HEK293 (cell line): ENCODE results near the gene OLFM1.

ENCODE experiments used
- CTCF ChIA-PET: fragments of 350-600 bp; formaldehyde crosslinking; extraction: SDS; loops from one replicate; lab custom pipeline; 2021; ENCODE audit warnings: antibody characterized with exemption; lab: Yijun Ruan, JAX
- POLR2A ChIA-PET: fragments of 300-600 bp; formaldehyde crosslinking; extraction: SDS; loops from one replicate; lab custom pipeline; 2020; ENCODE audit warnings: antibody characterized with exemption, inconsistent platforms; lab: Yijun Ruan, JAX
- H3K27ac ChIP-seq: fragments of 200-500 bp; sonication (Bioruptor generic); 2 replicates; pipeline ENCODE4 v1.5.1; 2014; ENCODE audit warnings: low read depth, low read length, control low read depth, inconsistent platforms; ENCODE audit errors: extremely low read depth
- H3K36me3 ChIP-seq, 2 experiments: fragments of 200-500 bp in 1 of 2; sonication (Bioruptor generic) in 1 of 2; 1 replicate in 1 of 2; 2 replicates in 1 of 2; pipeline ENCODE4 v1.5.1; 2014 to 2017; ENCODE audit warnings: inconsistent platforms in 2 of 2, low read length in 2 of 2; ENCODE audit not compliant: control insufficient read depth in 2 of 2, insufficient read depth in 1 of 2
- H3K4me1 ChIP-seq: fragments of 200-500 bp; sonication (Bioruptor generic); 2 replicates; pipeline ENCODE4 v1.5.1; 2014; ENCODE audit warnings: mild to moderate bottlenecking, low read length, inconsistent platforms; ENCODE audit not compliant: control insufficient read depth, insufficient read depth
- H3K4me3 ChIP-seq: 2 replicates; pipeline ENCODE4 v1.5.1; 2011; ENCODE audit warnings: low read depth, mild to moderate bottlenecking, control low read depth, low read length, moderate library complexity
- H3K9me3 ChIP-seq: fragments of 200-500 bp; sonication (Bioruptor generic); 2 replicates; pipeline ENCODE4 v1.5.1; 2014; ENCODE audit warnings: low read depth, low read length, inconsistent platforms; ENCODE audit not compliant: control insufficient read depth, insufficient read depth
- EGR2 ChIP-seq: fragments of 450-650 bp; formaldehyde crosslinking; IDR thresholded peaks from 2 replicates; pipeline ENCODE4 v1.5.1; 2016; ENCODE audit warnings: low read depth, missing biosample characterization, missing genetic modification characterization
- FEZF1 ChIP-seq: fragments of 450-650 bp; formaldehyde crosslinking; IDR thresholded peaks from 2 replicates; pipeline ENCODE4 v1.5.1; 2016; ENCODE audit warnings: missing biosample characterization, missing genetic modification characterization
- GLI4 ChIP-seq: fragments of 450-650 bp; formaldehyde crosslinking; IDR thresholded peaks from 2 replicates; pipeline ENCODE4 v1.5.1; 2016; ENCODE audit warnings: missing biosample characterization, missing genetic modification characterization
- GLIS1 ChIP-seq: fragments of 450-650 bp; formaldehyde crosslinking; IDR thresholded peaks from 2 replicates; pipeline ENCODE4 v1.5.1; 2016; ENCODE audit warnings: missing biosample characterization, missing genetic modification characterization
- KLF1 ChIP-seq: fragments of 450-650 bp; formaldehyde crosslinking; IDR thresholded peaks from 2 replicates; pipeline ENCODE4 v1.5.1; 2016; ENCODE audit warnings: missing biosample characterization, missing genetic modification characterization
- SCRT1 ChIP-seq: fragments of 450-650 bp; formaldehyde crosslinking; IDR thresholded peaks from 2 replicates; pipeline ENCODE4 v1.5.1; 2016; ENCODE audit warnings: missing biosample characterization, missing genetic modification characterization, borderline replicate concordance
- SP7 ChIP-seq: fragments of 450-650 bp; formaldehyde crosslinking; IDR thresholded peaks from 2 replicates; pipeline ENCODE4 v1.5.1; 2016; ENCODE audit warnings: missing biosample characterization, missing genetic modification characterization
- ZBTB1 ChIP-seq: fragments of 450-650 bp; formaldehyde crosslinking; IDR thresholded peaks from 2 replicates; pipeline ENCODE4 v1.5.1; 2016; ENCODE audit warnings: missing biosample characterization, missing genetic modification characterization
- ZBTB44 ChIP-seq: fragments of 450-650 bp; IDR thresholded peaks from 2 replicates; pipeline ENCODE4 v1.5.1; 2018; ENCODE audit warnings: missing biosample characterization, mild to moderate bottlenecking, missing genetic modification characterization
- ZFHX2 ChIP-seq: fragments of 450-650 bp; formaldehyde crosslinking; conservative IDR thresholded peaks from 2 replicates; pipeline ENCODE4 v1.5.1; 2016; ENCODE audit warnings: missing biosample characterization, missing genetic modification characterization
- ZFP41 ChIP-seq: fragments of 450-650 bp; formaldehyde crosslinking; IDR thresholded peaks from 2 replicates; pipeline ENCODE4 v1.5.1; 2016; ENCODE audit warnings: missing biosample characterization, missing genetic modification characterization, borderline replicate concordance
- ZFP69B ChIP-seq: fragments of 450-650 bp; formaldehyde crosslinking; IDR thresholded peaks from 2 replicates; pipeline ENCODE4 v1.5.1; 2016; ENCODE audit warnings: missing biosample characterization, missing genetic modification characterization
- ZNF18 ChIP-seq: fragments of 450-650 bp; formaldehyde crosslinking; IDR thresholded peaks from 2 replicates; pipeline ENCODE4 v1.5.1; 2016; ENCODE audit warnings: missing biosample characterization, missing genetic modification characterization
- ZNF24 ChIP-seq: fragments of 450-650 bp; formaldehyde crosslinking; IDR thresholded peaks from 2 replicates; pipeline ENCODE4 v1.5.1; 2016; ENCODE audit warnings: missing biosample characterization, missing genetic modification characterization
- ZNF341 ChIP-seq: fragments of 450-650 bp; formaldehyde crosslinking; IDR thresholded peaks from 2 replicates; pipeline ENCODE4; 2016; ENCODE audit warnings: low read depth, missing biosample characterization, missing genetic modification characterization
- ZNF571 ChIP-seq: fragments of 450-650 bp; formaldehyde crosslinking; IDR thresholded peaks from 2 replicates; pipeline ENCODE4 v1.5.0; 2017; ENCODE audit warnings: missing biosample characterization, missing genetic modification characterization
- ZNF600 ChIP-seq: fragments of 450-650 bp; formaldehyde crosslinking; IDR thresholded peaks from 2 replicates; pipeline ENCODE4 v1.5.1; 2016; ENCODE audit warnings: missing biosample characterization, missing genetic modification characterization
- ZNF692 ChIP-seq: fragments of 450-650 bp; formaldehyde crosslinking; IDR thresholded peaks from 2 replicates; pipeline ENCODE4 v1.5.1; 2016; ENCODE audit warnings: missing biosample characterization, missing genetic modification characterization
- TF ChIP-seq, protein P1 (sequence below): fragments of 450-650 bp; formaldehyde crosslinking; IDR thresholded peaks from 2 replicates; pipeline ENCODE4 v1.5.1; 2016; ENCODE audit warnings: missing biosample characterization, missing genetic modification characterization

The OLFM1 gene

DNA sequence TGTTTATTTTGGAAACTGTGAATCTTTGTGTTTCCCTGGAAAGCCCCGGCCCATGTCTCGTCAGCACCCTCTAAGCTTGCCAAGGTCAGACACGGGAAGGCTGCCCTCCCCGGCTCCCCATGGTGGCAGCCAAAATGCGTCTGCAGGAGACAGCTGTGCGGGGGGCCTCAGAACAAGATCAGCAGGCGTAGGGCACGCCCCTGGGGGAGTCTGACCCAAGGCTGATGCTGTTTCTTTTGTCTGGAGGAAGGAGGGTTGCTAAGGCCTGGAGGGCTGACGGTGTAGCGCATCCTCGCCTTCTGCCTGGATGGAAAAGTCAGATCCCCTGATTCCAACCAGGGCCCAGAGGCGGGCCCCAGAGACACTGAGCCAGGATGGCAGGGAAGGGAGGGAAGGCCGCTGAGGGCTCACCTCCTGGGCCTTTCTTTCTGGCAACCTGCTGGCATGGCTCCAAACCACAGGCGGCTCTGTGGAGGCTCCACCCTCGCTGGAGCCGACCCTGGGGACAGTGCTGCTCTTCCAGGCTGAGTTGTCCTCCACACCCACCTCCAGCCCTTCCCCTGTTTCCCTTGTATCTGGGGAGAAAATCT lies 57.2 kb downstream of the OLFM1 start (continued):
- TF ChIP-seq ZNF341 (tag by site-specific recombination) (peak; percentile 80), FEZF1 (peak; percentile 12; the same call in 1 of the 2 replicates), GLIS1 (peak; percentile 100), ZBTB44 (no peak), ZNF600 (tag by site-specific recombination) (peak; percentile 29; the same call in 1 of the 2 replicates), ZNF692 (peak; percentile 91)

DNA sequence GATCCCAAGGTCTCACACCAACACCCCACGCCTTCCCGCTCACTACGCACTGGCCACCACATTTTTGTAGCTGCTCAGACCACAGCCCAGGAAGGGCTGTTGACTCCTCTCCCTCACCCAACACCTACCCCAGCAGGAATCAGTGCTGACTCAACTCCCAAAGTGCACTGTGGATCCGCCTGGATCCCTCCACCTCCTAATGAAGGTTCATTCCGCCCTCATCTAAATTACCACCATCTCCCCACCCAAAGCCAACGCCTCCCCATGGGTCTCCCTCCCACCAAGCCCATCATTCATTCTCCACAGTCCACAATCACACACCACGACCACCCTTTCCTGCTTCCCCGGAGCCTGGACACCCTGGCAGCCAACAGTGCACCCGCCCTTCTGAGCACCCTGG lies 57.8 kb downstream of the OLFM1 start:
- TF ChIP-seq GLI4 (tag by site-specific recombination) (no peak), EGR2 (tag by site-specific recombination) (peak; percentile 63), ZNF692 (no peak), ZFHX2 (tag by site-specific recombination) (peak; percentile 43; the same call in 1 of the 2 replicates), ZNF600 (tag by site-specific recombination) (no peak), SP7 (tag by site-specific recombination) (0 out of 2 replicates have a peak, but pooled peaks have one; percentile 7), ZNF24 (tag by site-specific recombination) (no peak), ZNF571 (tag by site-specific recombination) (no peak), GLIS1 (peak; percentile 88), ZFP41 (tag by site-specific recombination) (no peak), ZFP69B (no peak), ZNF18 (tag by site-specific recombination) (no peak), SCRT1 (tag by site-specific recombination) (no peak), KLF1 (tag by site-specific recombination) (peak; percentile 98), ZBTB1 (tag by site-specific recombination) (no peak)
- TF ChIP-seq, protein P1, sequence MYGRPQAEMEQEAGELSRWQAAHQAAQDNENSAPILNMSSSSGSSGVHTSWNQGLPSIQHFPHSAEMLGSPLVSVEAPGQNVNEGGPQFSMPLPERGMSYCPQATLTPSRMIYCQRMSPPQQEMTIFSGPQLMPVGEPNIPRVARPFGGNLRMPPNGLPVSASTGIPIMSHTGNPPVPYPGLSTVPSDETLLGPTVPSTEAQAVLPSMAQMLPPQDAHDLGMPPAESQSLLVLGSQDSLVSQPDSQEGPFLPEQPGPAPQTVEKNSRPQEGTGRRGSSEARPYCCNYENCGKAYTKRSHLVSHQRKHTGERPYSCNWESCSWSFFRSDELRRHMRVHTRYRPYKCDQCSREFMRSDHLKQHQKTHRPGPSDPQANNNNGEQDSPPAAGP (tag by site-specific recombination) = peak; percentile 98
- Histone ChIP-seq H3K4me3 (no peak overlapping the region), H3K9me3 (no peaks in the 10 kb centered on the region), H3K27ac (no peak overlapping the region; the same call in 1 of the 2 replicates), H3K4me1 (peaks cover 3% of the 10 kb centered on the region; the same call in 1 of the 2 replicates), H3K36me3 (no peaks in the 10 kb centered on the region)
- ChIA-PET POLR2A (no interaction called here), CTCF (no interaction called here)
